HL-60 (cell line): Measurements from ENCODE around the gene DDAH2.

Experiments used
- DNase-seq, 2 experiments: peaks; one replicate each; pipeline ENCODE4 v3.0.0-alpha.2; 2010 to 2020; ENCODE audit warnings: low read depth in 1 of 2, low spot score in 1 of 2
- H3K27ac ChIP-seq: fragments of 250-450 bp; sonication (Bioruptor Pico); replicated peaks from 2 replicates; pipeline ENCODE4 v1.5.1; 2020; ENCODE audit warnings: mild to moderate bottlenecking, moderate library complexity
- H3K27me3 ChIP-seq: fragments of 250-450 bp; sonication (Bioruptor Pico); 2 replicates; pipeline ENCODE4 v1.5.1; 2021; ENCODE audit warnings: mild to moderate bottlenecking, moderate library complexity; ENCODE audit not compliant: insufficient read depth, poor library complexity, severe bottlenecking
- H3K4me3 ChIP-seq: replicated peaks from 2 replicates; pipeline ENCODE4 v1.5.1; 2011; ENCODE audit warnings: mild to moderate bottlenecking, control low read depth, low read length; ENCODE audit not compliant: insufficient read depth
- CTCF ChIP-seq: IDR thresholded peaks from one replicate; pipeline ENCODE4 v1.5.1; 2011; ENCODE audit warnings: low read length, control low read depth, inconsistent platforms; ENCODE audit not compliant: insufficient read depth
- GABPA ChIP-seq: IDR thresholded peaks from 2 replicates; pipeline ENCODE4 v1.6.1; 2012; ENCODE audit warnings: low read depth
- POLR2AphosphoS5 ChIP-seq: IDR thresholded peaks from 2 replicates; pipeline ENCODE4 v1.6.1; 2012; ENCODE audit warnings: low read depth
- REST ChIP-seq: IDR thresholded peaks from 2 replicates; pipeline ENCODE4 v1.6.1; 2012; ENCODE audit warnings: low read depth; ENCODE audit not compliant: insufficient replicate concordance
- SPI1 ChIP-seq: IDR thresholded peaks from 2 replicates; pipeline ENCODE4 v1.6.1; 2012; ENCODE audit warnings: low read depth, mild to moderate bottlenecking, borderline replicate concordance

The DDAH2 gene

GRCh38 chr6:31721351-31722020 is 7.6 kb downstream of the DDAH2 start, which contains the start of gene LY6G6C:
Gene LY6G6C, minus strand, starts transcription at chr6:31721746. Its CDS starts 67 bp downstream, at chr6:31721679.
- TF ChIP-seq SPI1 (no peak), REST (no peak), POLR2AphosphoS5 (no peak), CTCF (no peak), GABPA (no peak)
- Histone ChIP-seq H3K4me3 (no peak within 1 kb of the TSS), H3K27me3 (no peaks in the 10 kb centered on the region), H3K27ac (no peak within 1 kb of the TSS)
- DNase-seq = no peak

GRCh38 chr6:31720196-31720770 is 8.8 kb downstream of the DDAH2 start:
- no peaks in the 10 kb centered on the region for H3K27me3 ChIP-seq
- no peak for TF ChIP-seq POLR2AphosphoS5
- no peak overlapping the region for H3K27ac ChIP-seq
- no peak overlapping the region for H3K4me3 ChIP-seq
- DNase-seq = no peak

GRCh38 chr6:31719001-31719400 is 10.1 kb downstream of the DDAH2 start:
- H3K4me3 ChIP-seq = no peak overlapping the region
- no peak overlapping the region for H3K27ac ChIP-seq
- TF ChIP-seq CTCF = no peak
- TF ChIP-seq REST = no peak
- TF ChIP-seq SPI1 = no peak
- TF ChIP-seq POLR2AphosphoS5 = no peak
- TF ChIP-seq GABPA = no peak
- no peaks in the 10 kb centered on the region for H3K27me3 ChIP-seq
- no peak for DNase-seq

GRCh38 chr6:31718265-31718664 is 10.8 kb downstream of the DDAH2 start:
- TF ChIP-seq CTCF = no peak
- TF ChIP-seq SPI1 = no peak
- no peak for TF ChIP-seq POLR2AphosphoS5
- no peak for TF ChIP-seq GABPA
- TF ChIP-seq REST = no peak
- no peak for DNase-seq
- no peaks in the 10 kb centered on the region for H3K27me3 ChIP-seq
- no peak overlapping the region for H3K27ac ChIP-seq
- no peak overlapping the region for H3K4me3 ChIP-seq
